GM12878 (cell line): Measurements from ENCODE around the gene PRMT7. TPM values are rescaled to one million over a fixed set of nuclear protein-coding genes. Genes with fewer than 3 reads are reported as not detected.

Experiments
- ATAC-seq: fragments of 200-7000 bp; cut with Tn5 transposase; 3 replicates; pipeline ENCODE4 v1.9.1; 2020; ENCODE audit warnings: mild to moderate bottlenecking, moderate library complexity
- BruUV-seq: library from RNA; stranded (reverse); fragments of 400-500 nt; replicated peaks from 2 replicates; lab custom pipeline; 2021; lab: Mats Ljungman, UMichigan
- CTCF ChIA-PET: fragments of 300-600 bp; sonication (Branson Sonifier 250); formaldehyde crosslinking; extraction: SDS; loops from one replicate; lab custom pipeline; 2021; ENCODE audit warnings: inconsistent platforms; lab: Yijun Ruan, JAX
- POLR2A ChIA-PET: fragments of 350-600 bp; formaldehyde crosslinking; extraction: SDS; loops from one replicate; lab custom pipeline; 2021; ENCODE audit warnings: inconsistent platforms; lab: Charles Lee
- RAD21 ChIA-PET: fragments of 300-600 bp; sonication (Branson Sonifier 250); formaldehyde crosslinking; loops from one replicate; lab custom pipeline; 2023; ENCODE audit warnings: antibody characterized with exemption; ENCODE audit not compliant: unreplicated experiment; lab: Charles Lee
- SMC1A ChIA-PET: fragments of 300-600 bp; sonication (Branson Sonifier 250); formaldehyde crosslinking; loops from one replicate; lab custom pipeline; 2023; ENCODE audit not compliant: unreplicated experiment, uncharacterized antibody; lab: Charles Lee
- DNase-seq: peaks from one replicate; pipeline ENCODE4 v3.0.0-alpha.2; 2011; ENCODE audit warnings: low read depth, low spot score
- FAIRE-seq: peaks from 3 replicates; lab custom pipeline; 2011; peaks lifted over from hg19 to GRCh38; lab: Jason Lieb, UNC
- H2AFZ ChIP-seq: 2 replicates; pipeline ENCODE4 v1.6.0; 2011; ENCODE audit warnings: low read depth, low read length, control low read depth; ENCODE audit not compliant: control insufficient read depth
- H3K27ac ChIP-seq: 2 replicates; pipeline ENCODE4 v1.5.1; 2011; ENCODE audit warnings: control low read depth; ENCODE audit not compliant: control insufficient read depth, insufficient read depth
- H3K27me3 ChIP-seq, 2 experiments: replicated peaks in 1 of 2; 2 replicates each; pipeline versions ENCODE4 v1.6.0 to v1.6.1; 2011; ENCODE audit warnings: low read length in 1 of 2; ENCODE audit not compliant: control insufficient read depth in 2 of 2, insufficient read depth in 2 of 2
- H3K36me3 ChIP-seq, 2 experiments: 2 replicates each; pipeline ENCODE4 v1.5.1; 2011; ENCODE audit warnings: low read length in 1 of 2; ENCODE audit not compliant: control insufficient read depth in 2 of 2, insufficient read depth in 2 of 2
- H3K4me1 ChIP-seq: 2 replicates; pipeline ENCODE4 v1.6.1; 2011; ENCODE audit warnings: mild to moderate bottlenecking, low read length, moderate library complexity, mixed read lengths; ENCODE audit not compliant: control insufficient read depth, insufficient read depth
- H3K4me2 ChIP-seq: 2 replicates; pipeline ENCODE4 v1.6.0; 2011; ENCODE audit warnings: control low read depth; ENCODE audit not compliant: control insufficient read depth, insufficient read depth
- H3K4me3 ChIP-seq: fragments of 200-600 bp; sonication (generic); 2 replicates; pipeline ENCODE4 v1.5.1; 2016
- H3K79me2 ChIP-seq: 2 replicates; pipeline ENCODE4 v1.6.0; 2011; ENCODE audit warnings: low read length; ENCODE audit not compliant: control insufficient read depth, insufficient read depth
- H3K9ac ChIP-seq: 2 replicates; pipeline ENCODE4 v1.8.0; 2011; ENCODE audit warnings: low read length, control low read depth, mixed read lengths; ENCODE audit not compliant: control insufficient read depth, insufficient read depth
- H3K9me3 ChIP-seq: replicated peaks from 3 replicates; pipeline ENCODE4 v1.5.1; 2011; ENCODE audit warnings: mild to moderate bottlenecking, low read length; ENCODE audit not compliant: control insufficient read depth, insufficient read depth
- H4K20me1 ChIP-seq: 2 replicates; pipeline ENCODE4 v1.6.0; 2011; ENCODE audit not compliant: control insufficient read depth, insufficient read depth
- PML ChIP-seq: IDR thresholded peaks from 2 replicates; pipeline ENCODE4 v1.6.1; 2012; ENCODE audit warnings: low read length, inconsistent platforms
- WGBS: methylation state at CpG from one replicate; pipeline ENCODE4 v1.1.6; 2016; ENCODE audit warnings: low lambda C conversion rate; ENCODE audit not compliant: insufficient replicate concordance, insufficient coverage; ENCODE audit errors: missing lambda C conversion rate; 5-methylcytosine and 5-hydroxymethylcytosine counted together
- in situ Hi-C: fragments of 300-500 bp; cut with MboI; formaldehyde crosslinking; loops from 9 replicates; pipeline ENCODE4 v1.14.3; 2018; ENCODE audit warnings: mixed read lengths
- intact Hi-C: fragments of 100-400 bp; cut with micrococcal nuclease; formaldehyde crosslinking; loops from one replicate; pipeline ENCODE4 v1.14.2; 2022; ENCODE audit not compliant: unreplicated experiment
- polyA plus RNA-seq, 11 experiments: library from polyadenylated mRNA; depleted of rRNA in 4 of 11; unstranded in 6 of 11; stranded (reverse) in 5 of 11; fragments of >200 nt; fragmentation: Nextera tagmentation in 4 of 11; fragmentation: Illumina TruSeq in 1 of 11; extraction: Ambion mirVana in 4 of 11; extraction: Trizol in 1 of 11; gene quantifications; 1 replicate in 1 of 11; 2 replicates in 10 of 11; pipeline versions ENCODE4 v1.2.1 to v1.2.3, GENCODE V29; 2011 to 2016; ENCODE audit warnings: inconsistent platforms in 2 of 11, missing spikeins in 2 of 11, low read depth in 1 of 11
- total RNA-seq, 4 experiments: library from RNA; depleted of rRNA in 3 of 4; stranded (reverse); fragments of >200 nt in 3 of 4; fragmentation: Illumina TruSeq in 1 of 4; extraction: Trizol in 1 of 4; gene quantifications; 2 replicates each; pipeline versions ENCODE4 v1.2.1 to v1.2.3, GENCODE V29; 2013 to 2021
- TF ChIP-seq, protein P1 (sequence below): IDR thresholded peaks from 2 replicates; pipeline ENCODE4 v1.6.1; 2011; ENCODE audit warnings: low read depth, mild to moderate bottlenecking, low read length, moderate library complexity, borderline replicate concordance; ENCODE audit errors: extremely low read depth
- TF ChIP-seq, protein P2 (sequence below): IDR thresholded peaks from 2 replicates; pipeline ENCODE4 v1.6.1; 2012; ENCODE audit warnings: improper control_type of control experiment, low read depth, low read length; ENCODE audit not compliant: insufficient replicate concordance
- TF ChIP-seq, protein P3 (sequence below): fragments of 450-650 bp; IDR thresholded peaks from 2 replicates; pipeline ENCODE4 v1.6.1; 2017; ENCODE audit warnings: mild to moderate bottlenecking

Gene PRMT7
- total and polyA plus RNA-seq, 10 of the 15 experiments (the other 5 are each of a cell fraction or from before 2014, with no cell fraction given) = 5.1 to 56.1 (median 42.0) TPM

DNA sequence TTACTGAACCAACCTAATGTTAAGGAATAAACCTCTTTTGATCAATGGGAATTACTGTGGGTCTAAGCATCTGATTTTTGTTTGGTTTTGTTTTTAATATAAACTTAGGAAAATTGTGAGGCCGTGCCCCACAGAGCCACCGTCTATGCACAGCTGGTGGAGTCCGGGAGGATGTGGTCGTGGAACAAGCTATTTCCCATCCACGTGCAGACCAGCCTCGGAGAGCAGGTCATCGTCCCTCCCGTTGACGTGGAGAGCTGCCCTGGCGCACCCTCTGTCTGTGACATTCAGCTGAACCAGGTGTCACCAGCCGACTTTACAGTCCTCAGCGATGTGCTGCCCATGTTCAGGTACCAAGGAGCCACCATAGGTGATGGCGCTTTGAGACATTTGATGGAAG, 28.4 kb downstream of the PRMT7 start:
- 95% methylated on average over 13 of the region's 13 CpGs for WGBS

More for the DNA sequence above, 28.4 kb downstream of the PRMT7 start:
- FAIRE-seq = no peak
- no peak for ATAC-seq
- DNase-seq = no peak
- TF ChIP-seq, protein P1, sequence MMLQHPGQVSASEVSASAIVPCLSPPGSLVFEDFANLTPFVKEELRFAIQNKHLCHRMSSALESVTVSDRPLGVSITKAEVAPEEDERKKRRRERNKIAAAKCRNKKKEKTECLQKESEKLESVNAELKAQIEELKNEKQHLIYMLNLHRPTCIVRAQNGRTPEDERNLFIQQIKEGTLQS = no peak
- TF ChIP-seq, protein P2, sequence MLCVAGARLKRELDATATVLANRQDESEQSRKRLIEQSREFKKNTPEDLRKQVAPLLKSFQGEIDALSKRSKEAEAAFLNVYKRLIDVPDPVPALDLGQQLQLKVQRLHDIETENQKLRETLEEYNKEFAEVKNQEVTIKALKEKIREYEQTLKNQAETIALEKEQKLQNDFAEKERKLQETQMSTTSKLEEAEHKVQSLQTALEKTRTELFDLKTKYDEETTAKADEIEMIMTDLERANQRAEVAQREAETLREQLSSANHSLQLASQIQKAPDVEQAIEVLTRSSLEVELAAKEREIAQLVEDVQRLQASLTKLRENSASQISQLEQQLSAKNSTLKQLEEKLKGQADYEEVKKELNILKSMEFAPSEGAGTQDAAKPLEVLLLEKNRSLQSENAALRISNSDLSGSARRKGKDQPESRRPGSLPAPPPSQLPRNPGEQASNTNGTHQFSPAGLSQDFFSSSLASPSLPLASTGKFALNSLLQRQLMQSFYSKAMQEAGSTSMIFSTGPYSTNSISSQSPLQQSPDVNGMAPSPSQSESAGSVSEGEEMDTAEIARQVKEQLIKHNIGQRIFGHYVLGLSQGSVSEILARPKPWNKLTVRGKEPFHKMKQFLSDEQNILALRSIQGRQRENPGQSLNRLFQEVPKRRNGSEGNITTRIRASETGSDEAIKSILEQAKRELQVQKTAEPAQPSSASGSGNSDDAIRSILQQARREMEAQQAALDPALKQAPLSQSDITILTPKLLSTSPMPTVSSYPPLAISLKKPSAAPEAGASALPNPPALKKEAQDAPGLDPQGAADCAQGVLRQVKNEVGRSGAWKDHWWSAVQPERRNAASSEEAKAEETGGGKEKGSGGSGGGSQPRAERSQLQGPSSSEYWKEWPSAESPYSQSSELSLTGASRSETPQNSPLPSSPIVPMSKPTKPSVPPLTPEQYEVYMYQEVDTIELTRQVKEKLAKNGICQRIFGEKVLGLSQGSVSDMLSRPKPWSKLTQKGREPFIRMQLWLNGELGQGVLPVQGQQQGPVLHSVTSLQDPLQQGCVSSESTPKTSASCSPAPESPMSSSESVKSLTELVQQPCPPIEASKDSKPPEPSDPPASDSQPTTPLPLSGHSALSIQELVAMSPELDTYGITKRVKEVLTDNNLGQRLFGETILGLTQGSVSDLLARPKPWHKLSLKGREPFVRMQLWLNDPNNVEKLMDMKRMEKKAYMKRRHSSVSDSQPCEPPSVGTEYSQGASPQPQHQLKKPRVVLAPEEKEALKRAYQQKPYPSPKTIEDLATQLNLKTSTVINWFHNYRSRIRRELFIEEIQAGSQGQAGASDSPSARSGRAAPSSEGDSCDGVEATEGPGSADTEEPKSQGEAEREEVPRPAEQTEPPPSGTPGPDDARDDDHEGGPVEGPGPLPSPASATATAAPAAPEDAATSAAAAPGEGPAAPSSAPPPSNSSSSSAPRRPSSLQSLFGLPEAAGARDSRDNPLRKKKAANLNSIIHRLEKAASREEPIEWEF = no peak
- TF ChIP-seq, protein P3, sequence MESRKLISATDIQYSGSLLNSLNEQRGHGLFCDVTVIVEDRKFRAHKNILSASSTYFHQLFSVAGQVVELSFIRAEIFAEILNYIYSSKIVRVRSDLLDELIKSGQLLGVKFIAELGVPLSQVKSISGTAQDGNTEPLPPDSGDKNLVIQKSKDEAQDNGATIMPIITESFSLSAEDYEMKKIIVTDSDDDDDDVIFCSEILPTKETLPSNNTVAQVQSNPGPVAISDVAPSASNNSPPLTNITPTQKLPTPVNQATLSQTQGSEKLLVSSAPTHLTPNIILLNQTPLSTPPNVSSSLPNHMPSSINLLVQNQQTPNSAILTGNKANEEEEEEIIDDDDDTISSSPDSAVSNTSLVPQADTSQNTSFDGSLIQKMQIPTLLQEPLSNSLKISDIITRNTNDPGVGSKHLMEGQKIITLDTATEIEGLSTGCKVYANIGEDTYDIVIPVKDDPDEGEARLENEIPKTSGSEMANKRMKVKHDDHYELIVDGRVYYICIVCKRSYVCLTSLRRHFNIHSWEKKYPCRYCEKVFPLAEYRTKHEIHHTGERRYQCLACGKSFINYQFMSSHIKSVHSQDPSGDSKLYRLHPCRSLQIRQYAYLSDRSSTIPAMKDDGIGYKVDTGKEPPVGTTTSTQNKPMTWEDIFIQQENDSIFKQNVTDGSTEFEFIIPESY = no peak
- no peak for TF ChIP-seq PML
- Histone ChIP-seq H3K27me3 (no peaks in the 10 kb centered on the region), H3K36me3 (peaks cover 28% of the 10 kb centered on the region in 2 experiments), H3K4me1 (no peaks in the 10 kb centered on the region), H3K9me3 (no peaks in the 10 kb centered on the region), H3K4me2 (no peak overlapping the region), H3K4me3 (no peak overlapping the region), H2AFZ (no peak overlapping the region), H3K79me2 (no peaks in the 10 kb centered on the region), H3K27ac (no peak overlapping the region), H4K20me1 (no peaks in the 10 kb centered on the region), H3K9ac (no peak overlapping the region)
- intact Hi-C loops = no loop called here
- BruUV-seq = no TSS peak
- RAD21 ChIA-PET = no interaction called here
- POLR2A ChIA-PET = interaction anchor here (0.7 kb wide), 1 partner anchor 182 kb away, joined by 3 read pairs; no protein-coding TSS in a partner anchor
- in situ Hi-C loops = no loop called here
- CTCF ChIA-PET = interaction anchor here (1.0 to 1.6 kb wide), 3 partner anchors 10 to 75 kb away, joined by 3 to 7 read pairs (median 4); partner anchors contain the start of gene SLC7A6
- SMC1A ChIA-PET = interaction anchor here (0.8 to 1.3 kb wide), 3 partner anchors 10 to 77 kb away, joined by 3 to 6 read pairs (median 3); no protein-coding TSS in a partner anchor
